ENCODE data around the gene CHD5.

GRCh38 chr1:6157132-6157527 lies 23.0 kb downstream of the CHD5 start:
- no peak for TF ChIP-seq FOXP4 (CRISPR knock-in tag; IDR thresholded peaks at IDR 0.05)
- no peak for TF ChIP-seq ZNF138 (CRISPR knock-in tag; conservative IDR thresholded peaks at IDR 0.05)
- no peak for TF ChIP-seq CTCF (IDR thresholded peaks at IDR 0.05)
- TF ChIP-seq NR2C2 (CRISPR knock-in tag; IDR thresholded peaks at IDR 0.05), result no peak
- TF ChIP-seq STAT6 (CRISPR knock-in tag; conservative IDR thresholded peaks at IDR 0.05; ENCODE audit: low read depth), result no peak
- TF ChIP-seq AFF4 (CRISPR knock-in tag; IDR thresholded peaks at IDR 0.05; ENCODE audit: borderline replicate concordance), result no peak
- no peak for TF ChIP-seq ATF6 (CRISPR knock-in tag; IDR thresholded peaks at IDR 0.05)
- TF ChIP-seq CREB1 (CRISPR knock-in tag; IDR thresholded peaks at IDR 0.05), result no peak
- TF ChIP-seq ATF3 (CRISPR knock-in tag; conservative IDR thresholded peaks at IDR 0.05), result no peak
- TF ChIP-seq IRF1 (CRISPR knock-in tag; IDR thresholded peaks at IDR 0.05), result no peak
- no peak for TF ChIP-seq SP1 (CRISPR knock-in tag; conservative IDR thresholded peaks at IDR 0.05)
- no peak for TF ChIP-seq HMGXB4 (CRISPR knock-in tag; IDR thresholded peaks at IDR 0.05)
- no peak for TF ChIP-seq SMAD3 (CRISPR knock-in tag; IDR thresholded peaks at IDR 0.05; ENCODE audit: borderline replicate concordance)
